ENCODE measurements around the gene EVL.

The EVL gene

GRCh38 chr14:100131181-100131580 is 66.0 kb downstream of the EVL start:
- no peak for DNase-seq (ENCODE audit: low read depth)

GRCh38 chr14:100132161-100132902 is 67.1 kb downstream of the EVL start:
- DNase-seq (ENCODE audit: low read depth), result no peak

- no peak for DNase-seq (ENCODE audit: low read depth)
Measured at GRCh38 chr14:100132903-100133510, 67.8 kb downstream of the EVL start.

GRCh38 chr14:100134586-100134985 is 69.4 kb downstream of the EVL start:
- no peak for DNase-seq (ENCODE audit: low read depth)

GRCh38 chr14:100135073-100135472 is 69.9 kb downstream of the EVL start:
- no peak for DNase-seq (ENCODE audit: low read depth)

- no peak for DNase-seq (ENCODE audit: low read depth)
Measured at GRCh38 chr14:100135784-100136183, 70.6 kb downstream of the EVL start.

- DNase-seq (ENCODE audit: low read depth), result no peak
Measured at GRCh38 chr14:100137173-100137572, 72.0 kb downstream of the EVL start.

GRCh38 chr14:100138082-100138787 is 73.0 kb downstream of the EVL start:
- no peak for DNase-seq (ENCODE audit: low read depth)

GRCh38 chr14:100138955-100139354 is 73.7 kb downstream of the EVL start:
- DNase-seq (ENCODE audit: low read depth), result no peak

GRCh38 chr14:100140452-100141078 is 75.3 kb downstream of the EVL start:
- DNase-seq (ENCODE audit: low read depth), result no peak

- DNase-seq (ENCODE audit: low read depth), result no peak
Measured at GRCh38 chr14:100141098-100141497, 75.9 kb downstream of the EVL start.

- no peak for DNase-seq (ENCODE audit: low read depth)
Measured at GRCh38 chr14:100142073-100143040, 77.1 kb downstream of the EVL start.

- no peak for DNase-seq (ENCODE audit: low read depth)
Measured at GRCh38 chr14:100143523-100143922, 78.3 kb downstream of the EVL start.

- no peak for DNase-seq (ENCODE audit: low read depth)
Measured at GRCh38 chr14:100143934-100144333, 78.7 kb downstream of the EVL start.

- no peak for DNase-seq (ENCODE audit: low read depth)
Measured at GRCh38 chr14:100144645-100144995, 79.4 kb downstream of the EVL start.

- no peak for DNase-seq (ENCODE audit: low read depth)
Measured at GRCh38 chr14:100144996-100145646, 79.9 kb downstream of the EVL start.

- no peak for DNase-seq (ENCODE audit: low read depth)
Measured at GRCh38 chr14:100145682-100146464, 80.7 kb downstream of the EVL start.

GRCh38 chr14:100146531-100147091 is 81.4 kb downstream of the EVL start:
- DNase-seq (ENCODE audit: low read depth), result no peak

GRCh38 chr14:100147181-100147631 is 82.0 kb downstream of the EVL start:
- DNase-seq (ENCODE audit: low read depth), result peak; percentile 39

All from stimulated activated CD8-positive, alpha-beta memory T cell treated with anti-CD3 and anti-CD28 coated beads, Interleukin-12 subunit alpha, Interleukin-12 subunit beta, amount 100 ng/mL, for 4 hours (primary cell).